ENCODE measurements around the gene TMEM190.
A peak's percentile ranks its signal among the peaks of the same experiment; 100 is the strongest.

The TMEM190 gene

DNA sequence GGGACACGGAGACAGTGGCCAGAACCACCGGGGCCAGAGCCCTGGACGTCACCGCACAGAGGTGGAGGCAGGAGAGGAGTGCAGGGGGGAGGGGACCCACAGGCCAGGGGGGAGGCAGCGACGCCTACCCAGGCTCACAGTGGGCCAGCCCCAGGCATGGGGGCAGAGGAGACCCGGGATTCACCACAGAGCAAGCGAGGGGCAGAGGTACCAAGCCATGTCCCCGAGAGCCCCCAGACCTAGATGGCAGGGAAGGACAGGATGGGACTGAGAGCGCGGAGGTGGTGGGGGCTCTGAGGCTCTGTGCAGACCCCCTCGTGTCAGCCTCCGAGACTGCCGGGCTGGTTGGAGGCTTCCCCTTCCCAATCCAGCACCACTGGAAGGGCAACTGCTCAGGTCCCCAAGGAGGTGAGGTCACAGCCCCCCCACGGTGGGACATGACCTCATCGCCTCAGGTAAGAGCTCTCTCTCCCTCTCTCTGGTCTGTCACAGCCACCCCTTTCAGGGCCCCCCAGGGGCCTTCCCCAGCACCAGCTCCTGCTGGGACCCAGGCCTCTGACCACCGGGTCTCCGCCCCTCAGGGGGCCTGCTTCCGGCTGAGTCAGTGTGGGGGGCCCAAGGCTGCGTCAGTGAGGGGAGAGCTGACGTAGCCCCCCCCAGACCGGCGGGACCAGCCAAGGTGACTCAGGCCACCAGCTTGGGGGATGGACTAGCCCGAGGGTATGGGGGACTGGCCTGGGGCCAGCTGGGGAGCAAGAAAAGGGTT lies 4.1 kb upstream of the TMEM190 start:
- no peak for DNase-seq

DNA sequence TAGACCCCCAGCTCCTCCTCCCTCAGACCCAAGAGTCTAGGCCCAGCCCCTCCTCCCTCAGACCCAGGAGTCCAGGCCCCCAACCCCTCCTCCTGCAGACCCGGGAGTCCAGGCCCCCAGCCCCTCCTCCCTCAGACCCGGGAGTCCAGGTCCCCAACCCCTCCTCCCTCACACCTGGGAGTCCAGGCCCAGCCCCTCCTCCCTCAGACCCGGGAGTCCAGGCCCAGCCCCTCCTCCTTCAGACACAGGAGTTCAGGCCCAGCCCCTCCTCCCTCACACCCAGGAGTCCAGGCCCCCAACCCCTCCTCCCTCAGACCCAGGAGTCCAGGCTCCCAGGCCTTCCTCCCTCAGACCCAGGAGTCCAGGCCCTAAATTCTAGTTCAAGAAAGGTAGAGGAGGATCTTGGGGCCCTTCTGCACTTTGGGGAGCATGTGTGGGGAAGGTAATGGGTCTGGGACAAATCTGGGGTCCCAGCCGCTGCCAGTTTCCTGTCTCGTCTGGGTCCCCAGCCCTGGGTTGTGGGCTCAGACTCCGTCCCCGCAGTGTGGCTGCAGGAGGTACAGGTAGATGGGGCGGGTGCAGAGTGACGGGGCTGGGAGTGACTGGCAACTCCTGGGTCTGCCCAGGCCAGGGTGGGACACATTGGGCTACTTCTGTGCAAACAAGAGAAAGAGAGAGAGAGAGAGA lies 3.2 kb upstream of the TMEM190 start:
- DNase-seq, result no peak

DNA sequence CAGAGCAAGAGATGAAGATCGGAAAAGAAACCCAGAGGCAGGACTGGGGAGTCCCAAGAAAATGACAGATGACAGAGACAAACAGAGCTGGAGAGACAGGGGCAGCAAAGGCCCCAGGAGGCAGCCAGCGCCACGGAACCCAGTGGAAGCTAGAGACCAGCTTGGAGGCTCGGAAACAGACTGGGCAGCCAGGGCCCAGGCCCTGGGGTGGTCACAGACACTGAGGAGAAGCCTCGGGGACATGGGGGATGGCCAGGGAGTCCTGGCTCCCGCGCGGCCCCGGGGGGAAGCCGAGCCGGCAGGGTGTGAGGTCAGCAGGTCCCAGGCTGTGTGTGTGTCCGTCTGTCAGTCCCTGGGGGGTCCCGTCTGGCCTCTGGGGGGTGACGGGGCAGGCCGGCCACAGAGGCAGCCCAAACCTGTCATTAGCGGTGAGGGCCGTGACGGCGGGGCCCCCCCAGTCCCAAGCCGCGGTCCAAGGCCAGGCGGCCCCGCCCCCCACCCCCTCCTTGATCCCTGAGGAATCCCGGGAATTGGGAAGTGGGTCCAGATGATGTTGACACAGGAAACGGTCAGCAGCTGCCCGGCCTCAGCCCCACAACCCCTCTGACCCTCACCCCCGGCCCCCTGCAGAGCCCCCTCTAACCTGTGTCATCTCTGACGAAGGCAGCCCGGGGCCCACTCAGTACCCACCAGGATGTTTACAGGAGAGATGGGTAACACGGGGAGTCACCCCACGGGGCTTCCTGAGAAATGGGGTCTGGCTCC lies 2.5 kb upstream of the TMEM190 start:
- no peak for DNase-seq

DNA sequence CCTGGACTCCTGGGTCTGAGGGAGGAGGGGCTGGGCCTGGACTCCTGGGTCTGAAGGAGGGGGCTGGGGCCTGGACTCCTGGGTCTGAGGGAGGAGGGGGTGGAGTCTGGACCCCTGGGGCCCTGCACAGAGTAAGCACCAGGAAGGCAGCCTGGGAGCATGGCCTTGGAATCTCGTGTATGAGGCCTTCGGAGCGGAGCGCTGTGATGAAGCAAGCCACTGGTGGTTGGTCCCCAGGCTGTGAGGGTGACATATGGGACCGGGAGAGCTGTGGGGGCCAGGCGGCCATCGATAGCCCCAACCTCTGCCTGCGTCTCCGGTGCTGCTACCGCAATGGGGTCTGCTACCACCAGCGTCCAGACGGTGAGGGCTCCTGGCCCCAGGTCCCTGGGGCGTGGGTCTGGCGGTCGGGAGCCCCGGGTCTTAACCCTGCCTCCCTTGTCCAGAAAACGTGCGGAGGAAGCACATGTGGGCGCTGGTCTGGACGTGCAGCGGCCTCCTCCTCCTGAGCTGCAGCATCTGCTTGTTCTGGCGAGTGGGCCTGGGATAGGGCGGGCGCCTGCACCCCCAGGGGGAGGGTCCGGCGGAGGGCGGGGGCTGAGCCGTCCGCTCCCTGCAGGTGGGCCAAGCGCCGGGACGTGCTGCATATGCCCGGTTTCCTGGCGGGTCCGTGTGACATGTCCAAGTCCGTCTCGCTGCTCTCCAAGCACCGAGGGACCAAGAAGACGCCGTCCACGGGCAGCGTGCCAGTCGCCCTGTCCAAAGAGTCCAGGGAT lies 918 bp downstream of the TMEM190 start:
- no peak for DNase-seq

DNA sequence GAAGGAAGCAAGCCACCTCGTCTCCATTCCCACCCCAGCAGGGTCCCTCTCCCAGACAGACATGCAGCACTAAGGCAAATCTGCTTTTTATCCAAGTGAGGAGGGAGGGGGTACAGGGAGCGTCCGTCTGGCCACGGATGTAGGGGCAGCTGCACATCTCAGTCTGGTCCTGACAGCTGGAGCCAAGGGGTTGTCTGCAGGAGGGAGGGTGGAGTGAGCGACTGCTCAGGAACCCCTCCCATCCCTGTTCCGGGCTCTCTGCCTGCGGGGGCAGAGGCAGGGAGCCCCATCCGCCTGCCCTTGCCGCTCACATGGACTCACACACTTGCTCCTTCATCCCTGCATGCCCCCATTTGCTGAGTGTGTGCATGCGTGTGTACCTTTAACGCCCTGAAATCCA lies 2.5 kb downstream of the TMEM190 start:
- no peak for DNase-seq

DNA sequence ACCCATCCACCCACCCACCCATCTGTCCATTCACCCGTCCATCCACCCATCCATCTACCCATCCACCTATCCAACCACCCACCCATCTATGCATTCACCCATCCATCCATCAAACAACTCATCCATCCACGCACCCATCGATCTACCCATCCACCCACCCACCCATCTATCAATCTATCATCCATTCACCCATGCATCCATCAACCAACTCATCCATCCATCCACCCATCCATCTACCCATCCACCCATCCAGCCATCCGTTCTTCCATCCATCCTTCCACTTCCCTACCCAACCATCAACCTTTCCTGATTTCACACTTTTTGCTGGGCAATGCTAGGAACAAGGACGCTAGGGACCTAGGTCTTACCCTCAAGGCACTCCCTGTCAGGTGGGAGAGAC lies 5.4 kb downstream of the TMEM190 start:
- no peak for DNase-seq

DNA sequence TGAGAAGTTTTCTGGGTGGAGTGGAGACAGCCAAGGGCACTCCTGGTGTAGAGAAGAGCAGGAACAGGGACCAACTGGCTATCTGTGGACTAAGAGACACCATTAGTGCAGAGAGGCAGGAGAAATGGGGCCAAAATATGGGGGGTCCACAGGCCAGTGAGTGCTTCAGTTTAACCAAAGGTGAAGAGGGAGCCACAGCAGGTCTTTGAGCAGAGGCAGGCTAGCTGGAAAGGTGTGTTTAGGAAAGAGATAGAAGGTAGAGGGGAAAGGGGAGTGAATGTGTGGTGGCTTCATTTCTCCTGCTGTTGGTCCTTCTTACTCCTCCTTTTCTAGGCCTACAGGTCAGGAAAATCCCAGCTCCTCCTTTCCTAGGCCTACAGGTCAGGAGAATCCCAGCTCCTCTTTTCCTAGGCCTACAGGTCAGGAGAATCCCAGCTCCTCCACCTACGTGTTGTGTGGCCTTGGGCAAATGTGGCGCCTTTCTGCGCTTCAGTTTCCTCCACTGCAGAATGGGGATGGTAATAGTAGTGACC lies 6.0 kb downstream of the TMEM190 start:
- no peak for DNase-seq

DNA sequence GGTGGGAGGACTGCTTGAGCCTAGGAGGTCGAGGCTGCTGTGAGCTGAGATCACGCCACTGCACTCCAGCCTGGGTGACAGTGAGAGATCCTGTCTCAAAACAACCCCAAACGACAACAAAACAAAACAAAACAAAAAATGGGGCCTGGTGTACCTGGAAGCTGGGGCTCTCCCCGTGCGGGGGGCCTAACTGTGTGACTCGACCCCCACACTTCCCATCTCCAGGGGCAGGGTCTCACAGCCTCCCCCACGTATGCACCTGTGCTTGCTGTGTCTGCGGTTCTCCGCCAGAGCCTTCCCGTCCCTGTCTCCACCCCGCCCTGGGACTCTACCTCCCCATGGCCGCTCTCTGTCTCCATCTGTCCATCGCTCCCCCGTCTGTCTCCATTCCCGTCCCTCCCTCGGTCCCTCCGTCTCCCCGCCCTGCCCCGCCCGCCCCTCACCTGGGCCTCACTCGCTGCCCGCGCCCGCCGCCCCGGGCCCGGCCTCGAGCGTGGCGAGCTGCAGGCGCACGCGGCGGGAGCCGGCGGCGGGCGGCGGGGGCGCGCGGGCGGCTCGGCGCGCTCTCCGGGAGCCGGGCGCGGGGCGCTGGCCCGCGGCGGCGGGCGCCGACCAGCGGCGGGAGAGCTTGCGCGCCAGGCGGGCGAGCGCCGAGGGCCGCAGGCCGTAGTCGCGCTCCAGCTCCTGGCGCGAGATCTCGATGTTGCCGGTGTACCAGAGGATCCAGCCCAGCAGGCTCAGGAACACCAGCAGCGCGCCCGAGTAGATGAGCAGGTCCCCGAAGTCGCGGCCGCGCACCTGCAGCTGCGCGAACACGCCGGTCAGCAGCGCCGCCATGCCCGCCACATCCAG lies 6.9 kb downstream of the TMEM190 start:
- peak; percentile 23 for DNase-seq

DNA sequence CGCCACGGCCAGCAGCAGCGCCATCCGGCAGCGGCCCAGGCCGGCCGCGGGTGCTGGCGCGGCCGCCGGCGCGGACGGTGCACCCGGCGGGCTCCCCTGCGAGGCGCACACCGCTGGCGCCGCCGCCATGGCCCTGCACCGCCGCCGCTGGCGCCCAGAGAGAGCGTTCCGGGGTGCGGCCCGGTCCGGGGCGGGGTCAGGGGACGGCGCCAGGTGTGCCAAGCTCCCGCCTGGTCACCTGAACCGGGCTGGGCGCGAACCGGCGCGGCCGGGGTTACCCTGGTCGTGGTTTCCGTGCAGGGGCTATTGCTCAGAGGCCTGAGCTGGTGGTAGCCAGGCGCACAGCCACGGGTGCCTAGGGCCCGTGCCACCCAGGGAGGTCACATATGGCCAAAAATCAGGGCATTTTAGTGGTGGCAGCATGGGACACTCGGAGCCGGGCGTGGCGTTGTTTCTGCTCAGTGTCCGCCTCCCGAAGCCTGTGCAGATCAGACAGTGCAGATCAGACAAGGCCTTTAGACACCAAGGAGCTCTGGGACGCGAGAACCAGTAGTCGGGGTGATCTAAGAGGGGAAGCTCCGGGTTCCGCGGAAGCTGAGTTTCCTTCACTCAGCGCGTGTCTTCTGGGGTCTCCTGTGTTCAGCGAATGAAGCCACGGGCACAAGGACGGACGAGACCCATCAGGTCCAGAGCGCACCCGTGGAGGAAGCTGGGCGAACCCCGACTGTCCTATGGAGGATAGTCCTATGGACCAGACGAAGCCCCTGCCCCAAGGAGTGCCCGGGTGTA lies 7.7 kb downstream of the TMEM190 start, which contains the start of gene TMEM238:
Gene TMEM238 (minus strand): TSS at position 162 of the 789 bp plus-strand sequence. CDS start 33 bp downstream, at position 129.
- peak; percentile 22 for DNase-seq

DNA sequence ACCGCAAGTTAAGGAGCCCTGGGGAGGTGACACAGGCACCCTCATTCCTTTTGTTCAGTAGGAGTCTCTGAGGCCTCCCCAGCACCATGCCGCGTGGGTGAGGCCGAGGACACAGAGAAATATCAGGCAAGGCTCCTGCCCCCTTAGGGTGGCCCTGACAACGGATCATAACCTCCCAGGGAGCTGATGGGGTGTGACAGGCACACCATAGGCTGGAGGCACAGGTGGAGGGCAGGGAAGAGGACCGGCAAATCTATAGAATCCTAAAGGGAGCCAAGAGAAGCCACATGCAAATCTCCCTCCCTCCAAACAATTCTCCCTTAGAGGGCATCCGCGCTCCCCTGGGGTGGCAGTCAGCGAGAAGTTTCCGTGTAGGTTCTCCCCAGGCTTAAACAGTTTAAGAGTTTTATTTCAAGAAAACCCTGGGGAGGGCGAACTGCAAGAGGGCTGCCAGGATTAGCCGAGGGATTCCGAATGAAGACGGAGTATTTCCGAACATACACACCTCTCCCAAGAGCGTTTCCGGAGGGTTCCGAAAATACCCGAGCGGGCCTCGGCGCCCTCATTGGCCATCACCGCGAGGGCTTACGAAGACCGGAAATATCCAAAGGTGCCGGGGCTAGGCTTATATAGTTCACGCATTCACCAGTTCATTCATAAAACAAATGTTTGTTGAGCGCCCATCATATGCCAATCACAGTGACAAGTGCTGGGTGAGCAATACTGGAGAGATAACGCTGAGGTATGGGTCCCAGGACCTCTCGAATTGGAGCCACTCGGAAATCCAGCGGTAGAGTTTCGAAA lies 8.5 kb downstream of the TMEM190 start:
- peak; percentile 88 for DNase-seq

DNA sequence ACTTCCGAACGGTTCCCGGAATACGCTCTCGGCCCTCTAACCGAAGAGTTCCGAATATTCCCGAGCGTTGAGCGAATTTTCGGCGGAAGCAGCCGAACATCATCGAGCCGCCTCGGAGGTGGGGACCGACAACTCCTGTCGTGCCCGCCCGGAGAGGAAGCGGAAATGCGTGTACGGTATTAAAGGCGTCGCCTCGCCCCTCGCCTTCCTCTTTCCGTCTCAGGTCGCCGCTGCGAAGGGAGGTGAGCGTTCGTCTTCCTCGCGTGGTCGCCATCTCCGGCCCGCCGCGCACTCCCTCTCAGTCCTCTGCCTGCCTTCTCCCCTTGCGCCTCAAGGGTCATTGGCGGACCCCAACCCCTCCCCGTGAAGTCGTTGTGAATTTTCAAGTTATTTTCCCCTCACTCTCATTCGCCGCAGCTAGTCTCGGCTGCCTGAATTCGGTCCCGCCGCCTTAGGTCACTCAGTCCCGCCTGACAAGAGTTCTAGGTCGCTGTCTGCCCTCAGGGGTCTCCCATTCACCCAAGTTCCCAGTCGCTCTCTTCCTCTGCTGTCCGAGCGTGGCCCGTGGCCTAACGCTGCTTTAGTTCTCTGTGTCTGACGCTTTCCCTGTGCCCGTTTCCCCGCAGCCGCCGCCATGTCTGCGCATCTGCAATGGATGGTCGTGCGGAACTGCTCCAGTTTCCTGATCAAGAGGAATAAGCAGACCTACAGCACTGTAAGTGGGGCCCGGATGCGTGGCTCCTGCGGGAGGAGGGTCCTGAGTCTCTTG lies 9.3 kb downstream of the TMEM190 start, which contains the start of gene RPL28:
Gene RPL28 (plus strand): TSS at position 209 of the 769 bp plus-strand sequence. CDS start 426 bp downstream, at position 635.
- DNase-seq, result peak; percentile 93

DNA sequence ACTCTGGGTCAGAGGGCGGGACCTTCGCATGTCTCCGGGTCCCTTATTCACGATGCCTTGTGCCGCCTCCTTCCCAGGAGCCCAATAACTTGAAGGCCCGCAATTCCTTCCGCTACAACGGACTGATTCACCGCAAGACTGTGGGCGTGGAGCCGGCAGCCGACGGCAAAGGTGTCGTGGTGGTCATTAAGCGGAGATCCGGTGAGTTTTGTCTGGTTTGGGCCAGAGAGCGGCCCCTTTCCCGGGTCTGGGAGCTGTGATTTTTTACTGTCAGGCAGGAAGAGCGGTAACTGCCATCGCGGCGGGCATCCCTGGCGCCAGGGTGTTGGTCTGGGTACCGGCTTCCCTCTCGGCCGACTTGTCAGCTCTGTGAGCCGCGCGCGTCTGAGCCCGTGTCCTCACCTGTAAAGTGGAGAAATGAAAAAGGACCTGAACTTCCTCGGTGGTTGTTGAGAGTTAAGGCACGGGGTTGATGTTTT lies 9.9 kb downstream of the TMEM190 start:
- DNase-seq, result no peak

DNA sequence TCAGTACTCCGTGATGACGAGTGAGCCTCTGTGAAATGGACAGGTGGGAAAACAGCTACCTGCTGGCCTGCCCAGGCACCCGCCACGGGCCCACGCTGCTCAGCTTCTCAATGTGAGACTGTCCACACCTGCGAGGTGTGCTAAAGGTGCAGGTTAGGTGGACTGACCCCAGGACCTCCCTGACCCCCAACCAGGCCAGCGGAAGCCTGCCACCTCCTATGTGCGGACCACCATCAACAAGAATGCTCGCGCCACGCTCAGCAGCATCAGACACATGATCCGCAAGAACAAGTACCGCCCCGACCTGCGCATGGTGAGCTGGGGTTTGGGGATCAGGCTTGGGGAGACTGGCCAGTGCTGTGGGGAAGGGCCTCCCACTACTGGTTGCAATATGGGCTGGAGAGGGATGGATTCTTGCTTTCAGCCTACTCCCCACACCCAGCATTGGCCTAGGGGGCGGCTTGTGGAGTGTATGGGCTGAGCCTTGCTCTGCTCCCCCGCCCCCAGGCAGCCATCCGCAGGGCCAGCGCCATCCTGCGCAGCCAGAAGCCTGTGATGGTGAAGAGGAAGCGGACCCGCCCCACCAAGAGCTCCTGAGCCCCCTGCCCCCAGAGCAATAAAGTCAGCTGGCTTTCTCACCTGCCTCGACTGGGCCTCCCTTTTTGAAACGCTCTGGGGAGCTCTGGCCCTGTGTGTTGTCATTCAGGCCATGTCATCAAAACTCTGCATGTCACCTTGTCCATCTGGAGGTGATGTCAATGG lies 11.3 kb downstream of the TMEM190 start:
- no peak for DNase-seq

DNA sequence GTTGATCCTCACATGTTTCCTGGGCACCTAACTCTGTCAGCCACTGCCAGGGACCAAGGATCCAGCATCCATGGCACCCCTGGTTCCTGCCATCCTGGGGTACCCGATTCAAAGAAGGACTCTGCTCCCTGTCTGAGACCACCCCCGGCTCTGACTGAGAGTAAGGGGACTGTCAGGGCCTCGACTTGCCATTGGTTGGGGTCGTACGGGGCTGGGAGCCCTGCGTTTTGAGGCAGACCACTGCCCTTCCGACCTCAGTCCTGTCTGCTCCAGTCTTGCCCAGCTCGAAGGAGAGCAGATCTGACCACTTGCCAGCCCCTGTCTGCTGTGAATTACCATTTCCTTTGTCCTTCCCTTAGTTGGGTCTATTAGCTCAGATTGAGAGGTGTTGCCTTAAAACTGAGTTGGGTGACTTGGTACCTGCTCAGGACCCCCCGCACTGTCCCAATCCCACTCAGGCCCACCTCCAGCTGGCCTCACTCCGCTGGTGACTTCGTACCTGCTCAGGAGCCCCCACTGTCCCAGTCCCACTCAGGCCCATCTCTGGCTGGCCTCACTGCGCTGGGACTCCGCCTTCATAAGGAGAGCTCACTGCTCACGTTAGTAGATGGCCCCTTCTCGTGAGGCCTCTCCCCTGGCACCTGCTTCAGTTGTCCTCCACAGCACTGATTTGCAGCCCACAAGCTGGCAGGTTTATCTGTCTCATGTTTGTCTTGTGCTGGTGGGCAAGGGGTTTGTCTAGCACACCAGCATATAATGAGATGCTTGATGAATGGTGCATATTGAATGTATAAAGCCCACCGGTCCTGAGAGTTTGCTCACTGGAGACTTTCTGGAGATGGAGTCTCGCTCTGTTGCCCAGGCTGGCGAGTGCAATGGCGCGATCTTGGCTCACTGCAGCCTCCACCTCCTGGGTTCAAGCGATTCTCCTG lies 13.0 kb downstream of the TMEM190 start:
- DNase-seq, result no peak

DNA sequence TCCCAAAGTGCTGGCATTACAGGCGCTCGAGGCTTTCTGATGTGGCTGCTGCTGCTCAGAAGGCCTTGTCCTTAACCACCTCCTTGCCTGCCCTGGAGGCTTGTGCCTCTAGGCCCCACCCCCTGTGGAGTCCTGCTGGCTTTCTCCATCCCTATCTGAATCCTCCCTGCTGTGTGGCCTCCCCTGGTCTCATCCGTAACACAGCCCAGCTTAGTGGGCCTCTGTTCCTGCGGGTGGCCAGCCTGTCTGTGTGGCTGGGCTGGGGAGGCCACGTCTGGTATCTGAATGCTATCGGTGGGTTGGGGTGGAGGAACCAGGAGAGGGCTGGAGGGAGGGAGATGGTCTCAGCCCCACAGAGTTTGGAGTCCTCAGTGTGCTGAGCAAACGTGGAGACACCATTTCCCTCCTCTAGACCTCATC lies 13.8 kb downstream of the TMEM190 start:
- DNase-seq, result no peak

DNA sequence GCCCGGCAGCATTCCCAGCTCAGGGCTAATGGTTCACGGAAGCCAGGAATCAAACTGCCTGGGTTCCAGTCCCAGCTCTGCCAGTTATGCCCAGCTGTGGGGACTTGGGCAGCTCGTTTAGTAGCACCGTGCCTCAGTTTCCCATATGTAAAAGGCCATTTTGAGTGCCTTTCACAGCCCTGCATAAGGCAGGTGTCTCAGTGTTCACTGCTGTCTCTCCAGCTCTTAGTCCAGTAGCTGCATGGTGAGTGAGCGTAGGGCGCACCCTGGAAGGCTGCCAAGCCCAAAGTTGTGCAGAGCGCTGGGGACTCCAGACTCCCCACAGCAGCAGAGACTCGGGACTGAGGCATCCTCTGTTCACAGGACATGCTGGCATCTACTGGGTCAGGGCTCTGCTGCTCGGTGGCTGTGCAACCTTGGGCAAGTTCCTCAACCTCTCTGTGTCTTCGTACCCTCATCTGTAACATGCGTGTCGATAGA lies 14.6 kb downstream of the TMEM190 start:
- DNase-seq, result no peak
